ENCODE data around the gene PRKCA. TPM values are rescaled to one million over a fixed set of nuclear protein-coding genes. Genes with fewer than 3 reads are reported as not detected.
"Not testable (repeated sequence)": the region's sequence is repeated elsewhere in the genome, so short reads cannot be mapped to it uniquely, and the experiment has no call there.

The PRKCA gene
- total RNA-seq, 1 donor from 2014 or later, result 15.5 TPM

DNA sequence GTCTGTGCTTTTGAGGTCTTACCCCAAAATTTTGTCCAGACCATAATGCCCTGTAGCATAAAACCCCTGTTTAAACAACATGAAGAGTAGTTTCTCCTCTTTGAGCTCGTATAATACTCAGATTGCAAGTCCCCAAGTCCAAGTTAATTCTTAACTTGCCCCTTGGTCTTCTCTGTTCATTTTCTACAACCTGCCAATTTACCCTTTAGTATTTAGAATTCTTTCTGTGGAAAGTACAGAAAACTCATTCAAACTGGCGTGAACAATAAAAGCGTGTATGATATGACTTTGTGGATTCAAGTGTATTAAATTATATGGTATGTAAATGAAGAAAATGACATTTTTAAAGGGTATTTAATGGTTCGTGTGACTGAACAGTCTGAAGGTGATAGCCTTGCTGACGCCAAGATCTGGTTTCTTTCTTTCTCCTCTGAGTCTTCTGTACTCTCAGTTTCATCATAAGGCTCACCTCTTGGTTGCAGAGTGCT is 185.6 kb downstream of the PRKCA start:
- no peak for DNase-seq (ENCODE audit: extremely low spot score in 2 of 2)
- TF ChIP-seq CTCF (IDR thresholded peaks at IDR 0.05) (no peak), POLR2AphosphoS5 (IDR thresholded peaks at IDR 0.05; ENCODE audit: insufficient read depth in 1 of 2, low read depth in 1 of 2) (no peak), POLR2A (IDR thresholded peaks at IDR 0.05) (no peak)
- Histone ChIP-seq H3K9me3 (no peaks in the 10 kb centered on the region), H3K36me3 (no peaks in the 10 kb centered on the region), H3K27me3 (no peaks in the 10 kb centered on the region), H3K27ac (no peak overlapping the region), H3K4me3 (no peak overlapping the region), H3K4me1 (no peaks in the 10 kb centered on the region)
- intact Hi-C loops (cut with DNase I), result no loop called here

- H3K4me1 ChIP-seq, result no peaks in the 10 kb centered on the region
- no peak for DNase-seq (ENCODE audit: extremely low spot score in 2 of 2)
- no peak overlapping the region for H3K27ac ChIP-seq
- H3K27me3 ChIP-seq, result no peaks in the 10 kb centered on the region
- TF ChIP-seq CTCF (IDR thresholded peaks at IDR 0.05) (no peak), POLR2A (IDR thresholded peaks at IDR 0.05) (no peak), POLR2AphosphoS5 (IDR thresholded peaks at IDR 0.05; ENCODE audit: insufficient read depth in 1 of 2, low read depth in 1 of 2) (no peak)
- no peaks in the 10 kb centered on the region for H3K36me3 ChIP-seq
- intact Hi-C loops (cut with DNase I), result no loop called here
- H3K4me3 ChIP-seq, result no peak overlapping the region
- H3K9me3 ChIP-seq, result no peaks in the 10 kb centered on the region
Observed at GRCh38 chr17:66488864-66489263, 186.5 kb downstream of the PRKCA start.

DNA sequence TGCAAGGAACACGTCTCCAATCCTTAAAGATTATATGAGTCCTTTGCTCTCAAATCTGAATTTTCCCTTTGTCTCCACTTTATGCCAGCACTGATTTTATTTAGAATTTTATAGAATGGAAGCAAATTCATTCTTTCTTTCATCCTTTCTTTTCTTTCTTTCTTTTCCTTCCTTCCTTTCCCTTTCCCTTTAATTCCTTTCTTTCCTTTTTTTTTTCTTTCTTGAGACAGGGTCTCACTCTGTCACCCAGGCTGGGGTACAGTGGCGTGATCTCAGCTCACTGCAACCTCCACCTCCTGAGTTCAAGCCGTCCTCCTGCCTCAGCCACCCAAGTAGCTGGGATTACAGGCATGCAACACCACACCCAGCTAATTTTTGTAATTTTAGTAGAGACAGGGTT is 187.2 kb downstream of the PRKCA start:
- H3K27ac ChIP-seq; H3K4me1 ChIP-seq; H3K9me3 ChIP-seq; H3K4me3 ChIP-seq; H3K27me3 ChIP-seq; intact Hi-C loops (cut with DNase I); DNase-seq (ENCODE audit: extremely low spot score in 2 of 2); H3K36me3 ChIP-seq: not testable (repeated sequence)

DNA sequence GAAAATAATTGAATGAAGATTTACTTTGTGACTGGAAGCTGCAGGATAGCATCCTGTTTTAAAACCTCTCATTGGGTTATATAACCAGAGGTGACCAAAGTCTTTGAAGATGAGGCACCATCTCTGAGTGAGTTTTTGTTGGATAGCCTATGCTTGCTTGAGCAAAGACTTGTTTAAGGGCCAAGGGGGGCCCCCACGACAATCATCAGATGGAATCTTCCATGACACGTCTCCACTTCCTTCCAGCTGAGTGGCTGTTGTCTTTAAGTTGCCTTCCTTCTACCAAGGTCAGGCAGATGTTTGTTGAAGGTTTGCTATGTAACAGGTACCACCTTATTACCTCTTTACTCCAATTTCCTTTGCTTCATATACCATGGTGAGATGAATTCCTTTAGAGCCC is 188.8 kb downstream of the PRKCA start:
- Histone ChIP-seq H3K27ac (no peak overlapping the region), H3K4me3 (no peak overlapping the region), H3K9me3 (no peaks in the 10 kb centered on the region), H3K4me1 (no peaks in the 10 kb centered on the region), H3K27me3 (no peaks in the 10 kb centered on the region), H3K36me3 (no peaks in the 10 kb centered on the region)
- no peak for DNase-seq (ENCODE audit: extremely low spot score in 2 of 2)
- TF ChIP-seq CTCF (IDR thresholded peaks at IDR 0.05), result no peak
- TF ChIP-seq POLR2AphosphoS5 (IDR thresholded peaks at IDR 0.05; ENCODE audit: insufficient read depth in 1 of 2, low read depth in 1 of 2), result no peak
- no peak for TF ChIP-seq POLR2A (IDR thresholded peaks at IDR 0.05)
- intact Hi-C loops (cut with DNase I), result loop anchor here (10.0 kb wide), 1 partner anchor 64 kb away; no protein-coding TSS in a partner anchor

DNA sequence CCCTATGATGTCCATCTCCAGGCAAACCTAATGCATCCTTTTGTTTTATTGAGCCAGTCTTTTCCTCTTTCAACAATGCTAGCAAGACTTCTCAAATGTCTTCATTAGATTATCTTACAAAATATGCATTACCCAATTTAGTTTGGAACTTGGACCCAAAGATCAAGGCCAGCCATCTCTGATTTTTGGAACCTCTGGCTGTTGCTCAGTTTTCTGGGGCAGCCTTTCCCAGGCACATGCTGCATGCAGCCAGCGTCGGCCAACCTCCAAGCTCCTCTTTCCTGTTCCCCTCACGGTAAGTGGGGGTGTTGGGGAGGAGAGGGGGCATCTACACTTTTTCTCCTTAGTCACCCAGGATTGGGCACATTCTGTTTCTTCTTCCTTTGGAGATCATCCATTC is 189.3 kb downstream of the PRKCA start:
- no peak overlapping the region for H3K27ac ChIP-seq
- intact Hi-C loops (cut with DNase I), result loop anchor here (10.0 kb wide), 1 partner anchor 63 kb away; no protein-coding TSS in a partner anchor

More for the DNA sequence above, 189.3 kb downstream of the PRKCA start:
- H3K36me3 ChIP-seq, result no peaks in the 10 kb centered on the region
- DNase-seq (ENCODE audit: extremely low spot score in 2 of 2), result no peak
- H3K9me3 ChIP-seq, result no peaks in the 10 kb centered on the region
- no peaks in the 10 kb centered on the region for H3K27me3 ChIP-seq
- H3K4me3 ChIP-seq, result no peak overlapping the region
- no peaks in the 10 kb centered on the region for H3K4me1 ChIP-seq
- TF ChIP-seq CTCF (IDR thresholded peaks at IDR 0.05) (no peak), POLR2A (IDR thresholded peaks at IDR 0.05) (no peak), POLR2AphosphoS5 (IDR thresholded peaks at IDR 0.05; ENCODE audit: insufficient read depth in 1 of 2, low read depth in 1 of 2) (no peak)

Data from vagina (tissue), 2 donors.